ENCODE data around the gene CHD5. TPM values are rescaled to one million over a fixed set of nuclear protein-coding genes. Genes with fewer than 3 reads are reported as not detected.

CHD5 gene
- total RNA-seq, 2 experiments from 2014 or later = 0.44 to 0.56 TPM

- Mint-ChIP-seq H3K4me3 (no peak overlapping the region), H3K4me1 (no peaks in the 10 kb centered on the region), H3K36me3 (no peaks in the 10 kb centered on the region), H3K27me3 (peaks cover 3% of the 10 kb centered on the region), H3K9me3 (peaks cover 8% of the 10 kb centered on the region), H3K27ac (no peak overlapping the region)
- no peak for DNase-seq
These were observed 51.6 kb downstream of the CHD5 start for GRCh38 chr1:6128276-6129081.

DNA sequence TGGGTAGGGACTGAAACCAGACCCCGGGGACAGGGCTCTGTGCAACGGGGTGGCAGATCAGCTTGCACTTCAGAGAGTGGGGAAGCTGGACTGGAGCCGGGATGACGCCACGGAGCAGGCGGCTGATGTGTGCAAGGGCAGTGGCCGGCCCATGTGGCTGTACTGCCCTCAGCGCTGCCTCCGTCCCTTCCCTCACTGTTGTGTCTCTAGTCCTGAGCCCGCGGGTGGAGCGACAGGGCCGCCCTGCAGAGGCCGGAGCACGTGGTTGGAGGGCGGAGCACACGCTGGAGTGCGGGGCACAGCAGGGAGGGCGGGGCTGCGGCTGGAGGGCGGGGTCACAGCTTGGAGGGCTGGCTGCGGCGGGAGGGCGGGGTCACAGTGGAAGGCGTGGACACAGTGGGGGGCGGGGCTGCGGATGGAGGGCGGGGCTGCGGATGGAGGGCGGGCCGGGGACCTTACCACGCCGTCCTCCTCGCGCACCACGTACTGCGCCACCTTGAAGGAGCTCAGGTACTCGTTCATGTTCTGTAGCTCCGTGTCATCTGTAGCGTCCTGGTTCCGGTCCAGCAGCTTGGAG is 52.4 kb downstream of the CHD5 start:
- peak; percentile 68 for DNase-seq
- Mint-ChIP-seq H3K9me3 (peaks cover 7% of the 10 kb centered on the region), H3K27ac (no peak overlapping the region), H3K27me3 (peaks cover 3% of the 10 kb centered on the region), H3K4me3 (no peak overlapping the region), H3K36me3 (no peaks in the 10 kb centered on the region), H3K4me1 (no peaks in the 10 kb centered on the region)

GRCh38 chr1:6126521-6127067 is 53.5 kb downstream of the CHD5 start:
- Mint-ChIP-seq H3K27ac (no peak overlapping the region), H3K27me3 (peaks cover 3% of the 10 kb centered on the region), H3K9me3 (no peaks in the 10 kb centered on the region), H3K36me3 (no peaks in the 10 kb centered on the region), H3K4me1 (no peaks in the 10 kb centered on the region), H3K4me3 (no peak overlapping the region)
- no peak for DNase-seq

- H3K36me3 Mint-ChIP-seq = no peaks in the 10 kb centered on the region
- H3K9me3 Mint-ChIP-seq = no peaks in the 10 kb centered on the region
- H3K4me1 Mint-ChIP-seq = no peaks in the 10 kb centered on the region
- H3K4me3 Mint-ChIP-seq = no peak overlapping the region
- DNase-seq = no peak
- H3K27me3 Mint-ChIP-seq = peaks cover 3% of the 10 kb centered on the region
- no peak overlapping the region for H3K27ac Mint-ChIP-seq
These were observed 54.1 kb downstream of the CHD5 start for GRCh38 chr1:6126028-6126427.

DNA sequence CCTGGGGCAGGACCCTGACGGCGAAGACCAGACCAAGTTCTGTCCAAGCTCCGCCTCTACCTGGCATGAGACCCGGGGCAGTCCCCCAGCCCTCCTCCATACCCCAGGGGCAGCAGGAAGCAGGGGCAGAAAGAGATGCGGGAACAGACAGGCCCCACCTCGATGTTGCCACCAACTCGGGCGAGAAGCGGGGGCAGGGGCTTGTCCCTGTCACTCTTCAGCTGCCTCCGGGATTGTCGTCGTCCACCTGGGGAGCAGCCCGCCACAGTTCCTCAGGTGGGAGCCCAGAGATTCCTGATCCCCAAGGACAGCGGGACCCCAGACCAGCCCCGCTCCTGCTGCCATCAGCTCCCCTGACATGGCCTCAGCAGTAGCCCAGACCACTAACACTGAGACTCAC is 54.8 kb downstream of the CHD5 start:
- H3K36me3 Mint-ChIP-seq = no peaks in the 10 kb centered on the region
- H3K27me3 Mint-ChIP-seq = peaks cover 3% of the 10 kb centered on the region
- H3K4me3 Mint-ChIP-seq = no peak overlapping the region
- no peak overlapping the region for H3K27ac Mint-ChIP-seq
- no peaks in the 10 kb centered on the region for H3K4me1 Mint-ChIP-seq
- H3K9me3 Mint-ChIP-seq = no peaks in the 10 kb centered on the region
- no peak for DNase-seq

- Mint-ChIP-seq H3K4me3 (no peak overlapping the region), H3K27ac (no peak overlapping the region), H3K9me3 (no peaks in the 10 kb centered on the region), H3K27me3 (peaks cover 3% of the 10 kb centered on the region), H3K4me1 (no peaks in the 10 kb centered on the region), H3K36me3 (no peaks in the 10 kb centered on the region)
- no peak for DNase-seq
These were observed 55.3 kb downstream of the CHD5 start for GRCh38 chr1:6124746-6125365.

DNA sequence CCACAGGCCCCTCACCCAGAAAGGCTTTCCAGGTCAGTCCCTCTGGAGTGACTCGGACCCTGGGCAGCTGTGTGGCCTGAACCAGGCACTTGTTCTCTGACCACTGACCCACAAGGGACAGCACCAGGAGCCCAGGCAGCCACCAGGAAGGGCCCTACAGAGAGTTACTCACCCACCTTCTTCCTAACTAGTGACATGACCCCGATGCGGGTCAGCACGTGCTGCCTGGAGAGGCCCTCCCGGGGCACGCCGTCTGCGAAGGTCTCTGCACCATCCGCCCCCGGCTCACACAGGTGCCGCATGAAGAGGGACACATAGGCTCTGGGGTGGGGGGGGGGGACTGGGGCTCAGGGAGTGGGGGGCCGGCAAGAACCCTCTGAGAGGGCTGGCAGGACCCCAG is 55.8 kb downstream of the CHD5 start:
- no peaks in the 10 kb centered on the region for H3K36me3 Mint-ChIP-seq
- no peaks in the 10 kb centered on the region for H3K4me1 Mint-ChIP-seq
- no peak for DNase-seq
- H3K9me3 Mint-ChIP-seq = no peaks in the 10 kb centered on the region
- H3K27ac Mint-ChIP-seq = no peak overlapping the region
- peaks cover 3% of the 10 kb centered on the region for H3K27me3 Mint-ChIP-seq
- no peak overlapping the region for H3K4me3 Mint-ChIP-seq

GRCh38 chr1:6123816-6124215 is 56.3 kb downstream of the CHD5 start:
- no peak overlapping the region for H3K27ac Mint-ChIP-seq
- no peaks in the 10 kb centered on the region for H3K36me3 Mint-ChIP-seq
- no peak overlapping the region for H3K4me3 Mint-ChIP-seq
- no peak for DNase-seq
- H3K27me3 Mint-ChIP-seq = peaks cover 3% of the 10 kb centered on the region
- H3K9me3 Mint-ChIP-seq = no peaks in the 10 kb centered on the region
- no peaks in the 10 kb centered on the region for H3K4me1 Mint-ChIP-seq

- Mint-ChIP-seq H3K36me3 (no peaks in the 10 kb centered on the region), H3K4me1 (no peaks in the 10 kb centered on the region), H3K4me3 (no peak overlapping the region), H3K27me3 (peaks cover 3% of the 10 kb centered on the region), H3K9me3 (no peaks in the 10 kb centered on the region), H3K27ac (no peak overlapping the region)
- DNase-seq = no peak
These were observed 57.0 kb downstream of the CHD5 start for GRCh38 chr1:6123083-6123482.

DNA sequence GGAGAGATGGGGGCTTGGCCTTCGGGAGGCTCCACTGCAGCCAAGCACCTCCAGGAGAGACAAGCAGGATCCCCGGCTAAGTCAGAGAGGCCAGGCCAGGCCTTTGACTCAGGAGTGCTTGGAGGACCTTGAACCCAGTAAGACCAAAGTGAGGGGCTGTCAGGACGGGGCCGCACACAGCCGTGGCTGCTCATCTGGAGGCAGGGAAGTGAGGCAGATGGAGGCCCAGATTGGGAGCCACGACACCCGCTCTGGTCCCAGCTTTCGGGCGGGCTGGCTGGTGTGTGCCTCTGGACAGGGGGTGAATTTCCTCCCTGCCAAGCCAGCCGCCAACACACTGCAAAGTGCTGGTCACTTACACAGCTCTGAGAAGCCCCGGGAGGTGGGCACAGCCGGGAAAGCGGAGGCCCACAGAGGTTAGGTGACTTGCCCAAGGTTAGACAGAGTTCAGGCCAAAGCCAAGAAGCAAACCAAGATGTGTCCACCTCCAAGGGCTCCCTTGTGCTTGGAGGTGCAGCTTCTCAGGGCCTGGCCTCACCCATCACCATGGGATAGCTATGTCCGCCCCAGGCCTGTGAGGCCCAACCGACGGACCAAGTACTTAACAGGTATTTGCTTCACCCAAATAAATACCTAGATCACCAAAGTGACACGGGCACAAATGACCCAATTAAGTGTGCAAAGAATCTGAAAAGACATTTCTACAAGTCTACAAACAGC is 58.3 kb downstream of the CHD5 start:
- DNase-seq = no peak
- Mint-ChIP-seq H3K9me3 (peaks cover 7% of the 10 kb centered on the region), H3K4me1 (no peaks in the 10 kb centered on the region), H3K36me3 (peaks cover 1% of the 10 kb centered on the region), H3K27me3 (peaks cover 1% of the 10 kb centered on the region), H3K4me3 (no peak overlapping the region), H3K27ac (no peak overlapping the region)

- no peak overlapping the region for H3K27ac Mint-ChIP-seq
- H3K4me3 Mint-ChIP-seq = no peak overlapping the region
- no peaks in the 10 kb centered on the region for H3K4me1 Mint-ChIP-seq
- no peak for DNase-seq
- peaks cover 13% of the 10 kb centered on the region for H3K9me3 Mint-ChIP-seq
- H3K36me3 Mint-ChIP-seq = peaks cover 4% of the 10 kb centered on the region
- no peaks in the 10 kb centered on the region for H3K27me3 Mint-ChIP-seq
These were observed 59.1 kb downstream of the CHD5 start for GRCh38 chr1:6121021-6121421.

- Mint-ChIP-seq H3K4me3 (no peak overlapping the region), H3K36me3 (peaks cover 4% of the 10 kb centered on the region), H3K27me3 (no peaks in the 10 kb centered on the region), H3K27ac (no peak overlapping the region), H3K9me3 (peaks cover 13% of the 10 kb centered on the region), H3K4me1 (no peaks in the 10 kb centered on the region)
- DNase-seq = no peak
These were observed 61.7 kb downstream of the CHD5 start for GRCh38 chr1:6118415-6118814.

- Mint-ChIP-seq H3K27ac (no peak overlapping the region), H3K9me3 (peaks cover 13% of the 10 kb centered on the region), H3K4me1 (no peaks in the 10 kb centered on the region), H3K27me3 (no peaks in the 10 kb centered on the region), H3K4me3 (no peak overlapping the region), H3K36me3 (peaks cover 4% of the 10 kb centered on the region)
- DNase-seq = no peak
These were observed 62.5 kb downstream of the CHD5 start for GRCh38 chr1:6117624-6118023.

DNA sequence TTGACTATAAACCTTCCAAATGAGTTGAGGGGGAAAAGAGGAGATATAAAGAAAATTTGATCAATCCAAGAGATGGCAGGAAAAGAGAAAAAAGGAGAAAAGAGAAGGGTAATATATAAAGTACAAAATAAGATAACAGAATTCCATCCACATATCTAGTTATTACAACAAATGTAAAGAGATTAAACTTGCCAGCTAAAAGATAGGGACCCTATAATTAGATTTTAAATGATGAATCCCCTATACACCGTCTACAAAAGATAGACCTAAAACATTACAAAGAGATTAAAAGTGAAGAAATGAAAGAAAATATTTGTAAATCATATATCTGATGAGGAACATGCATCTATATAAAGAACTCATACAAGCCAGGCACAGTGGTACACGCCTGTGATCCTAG is 63.1 kb downstream of the CHD5 start:
- Mint-ChIP-seq H3K4me3 (no peak overlapping the region), H3K4me1 (no peaks in the 10 kb centered on the region), H3K36me3 (peaks cover 4% of the 10 kb centered on the region), H3K27me3 (no peaks in the 10 kb centered on the region), H3K27ac (no peak overlapping the region), H3K9me3 (peaks cover 13% of the 10 kb centered on the region)
- no peak for DNase-seq

- no peaks in the 10 kb centered on the region for H3K4me1 Mint-ChIP-seq
- H3K27ac Mint-ChIP-seq = no peak overlapping the region
- H3K27me3 Mint-ChIP-seq = no peaks in the 10 kb centered on the region
These were observed 64.0 kb downstream of the CHD5 start for GRCh38 chr1:6116137-6116536.

More at GRCh38 chr1:6116137-6116536, 64.0 kb downstream of the CHD5 start:
- H3K36me3 Mint-ChIP-seq = peaks cover 4% of the 10 kb centered on the region
- H3K4me3 Mint-ChIP-seq = no peak overlapping the region
- H3K9me3 Mint-ChIP-seq = peaks cover 13% of the 10 kb centered on the region
- no peak for DNase-seq

Data from activated naive CD8-positive, alpha-beta T cell treated with anti-CD3 and anti-CD28 coated beads for 36 hours (primary cell).